ENCODE data around the gene ADGRL4. TPM values are rescaled to one million over a fixed set of nuclear protein-coding genes. Genes with fewer than 3 reads are reported as not detected.

The ADGRL4 gene
- total RNA-seq, 1 donor from 2014 or later = 73.5 TPM

- Histone ChIP-seq H3K9me3 (no peaks in the 10 kb centered on the region), H3K4me3 (no peak overlapping the region), H3K36me3 (no peaks in the 10 kb centered on the region), H3K27me3 (no peaks in the 10 kb centered on the region), H3K27ac (no peak overlapping the region), H3K4me1 (no peaks in the 10 kb centered on the region)
- intact Hi-C loops (cut with DNase I) = no loop called here
- DNase-seq (ENCODE audit: low spot score in 2 of 2) = no peak
- TF ChIP-seq CTCF (IDR thresholded peaks at IDR 0.05) = no peak
These were observed 87.4 kb downstream of the ADGRL4 start for GRCh38 chr1:78919150-78919549.

GRCh38 chr1:78918157-78918556, 88.4 kb downstream of the ADGRL4 start:
- Histone ChIP-seq H3K36me3 (no peaks in the 10 kb centered on the region), H3K4me3 (no peak overlapping the region), H3K9me3 (no peaks in the 10 kb centered on the region), H3K4me1 (no peaks in the 10 kb centered on the region), H3K27ac (no peak overlapping the region), H3K27me3 (no peaks in the 10 kb centered on the region)
- TF ChIP-seq CTCF (IDR thresholded peaks at IDR 0.05) = no peak
- DNase-seq (ENCODE audit: low spot score in 2 of 2) = no peak
- intact Hi-C loops (cut with DNase I) = no loop called here

GRCh38 chr1:78916986-78917385, 89.5 kb downstream of the ADGRL4 start:
- DNase-seq (ENCODE audit: low spot score in 2 of 2) = no peak
- H3K4me3 ChIP-seq = no peak overlapping the region
- H3K4me1 ChIP-seq = no peaks in the 10 kb centered on the region
- intact Hi-C loops (cut with DNase I) = no loop called here
- no peak for TF ChIP-seq CTCF (IDR thresholded peaks at IDR 0.05)
- no peaks in the 10 kb centered on the region for H3K27me3 ChIP-seq
- H3K27ac ChIP-seq = no peak overlapping the region
- no peaks in the 10 kb centered on the region for H3K9me3 ChIP-seq
- no peaks in the 10 kb centered on the region for H3K36me3 ChIP-seq

- no peaks in the 10 kb centered on the region for H3K9me3 ChIP-seq
- H3K36me3 ChIP-seq = no peaks in the 10 kb centered on the region
- H3K27ac ChIP-seq = no peak overlapping the region
- H3K4me1 ChIP-seq = no peaks in the 10 kb centered on the region
- intact Hi-C loops (cut with DNase I) = no loop called here
- H3K27me3 ChIP-seq = no peaks in the 10 kb centered on the region
- DNase-seq (ENCODE audit: low spot score in 2 of 2) = no peak
- H3K4me3 ChIP-seq = no peak overlapping the region
- no peak for TF ChIP-seq CTCF (IDR thresholded peaks at IDR 0.05)
These were observed 92.6 kb downstream of the ADGRL4 start for GRCh38 chr1:78913950-78914349.

- H3K36me3 ChIP-seq = no peaks in the 10 kb centered on the region
- intact Hi-C loops (cut with DNase I) = no loop called here
- H3K9me3 ChIP-seq = no peaks in the 10 kb centered on the region
- TF ChIP-seq CTCF (IDR thresholded peaks at IDR 0.05) = no peak
- no peak overlapping the region for H3K4me3 ChIP-seq
- no peaks in the 10 kb centered on the region for H3K4me1 ChIP-seq
- H3K27ac ChIP-seq = no peak overlapping the region
- no peaks in the 10 kb centered on the region for H3K27me3 ChIP-seq
- DNase-seq (ENCODE audit: low spot score in 2 of 2) = no peak
These were observed 94.3 kb downstream of the ADGRL4 start for GRCh38 chr1:78911956-78912880.

Data from ascending aorta (tissue), 2 donors.